Hepatocyte (in vitro differentiated cells): Measurements from ENCODE around the gene DYDC2. TPM values are rescaled to one million over a fixed set of nuclear protein-coding genes. Genes with fewer than 3 reads are reported as not detected.

ENCODE experiments used
- DNase-seq: peaks from one replicate; pipeline ENCODE4 v3.0.0-alpha.2; 2016; ENCODE audit warnings: low spot score
- H2AFZ ChIP-seq: fragments of 200-600 bp; sonication (generic); 2 replicates; pipeline ENCODE4 v1.6.0; 2016; ENCODE audit warnings: antibody characterized with exemption, mild to moderate bottlenecking
- H3K27ac ChIP-seq: fragments of 200-600 bp; sonication (generic); 2 replicates; pipeline ENCODE4 v1.5.1; 2016; ENCODE audit warnings: mild to moderate bottlenecking
- H3K27me3 ChIP-seq: fragments of 200-600 bp; sonication (generic); 2 replicates; pipeline ENCODE4 v1.6.1; 2016
- H3K36me3 ChIP-seq: fragments of 200-600 bp; sonication (generic); replicated peaks from 2 replicates; pipeline ENCODE4 v1.5.1; 2016; ENCODE audit warnings: low read depth; ENCODE audit not compliant: insufficient read depth
- H3K4me1 ChIP-seq: fragments of 200-600 bp; sonication (generic); 2 replicates; pipeline ENCODE4 v1.5.1; 2016; ENCODE audit warnings: mild to moderate bottlenecking, moderate library complexity; ENCODE audit not compliant: insufficient read depth
- H3K4me2 ChIP-seq: fragments of 200-600 bp; sonication (generic); 2 replicates; pipeline ENCODE4 v1.6.0; 2016
- H3K4me3 ChIP-seq: fragments of 200-600 bp; sonication (generic); 2 replicates; pipeline ENCODE4 v1.5.1; 2016; ENCODE audit warnings: mild to moderate bottlenecking
- H3K79me2 ChIP-seq: fragments of 200-600 bp; sonication (generic); 2 replicates; pipeline ENCODE4 v1.6.0; 2017; ENCODE audit warnings: mild to moderate bottlenecking
- H3K9me2 ChIP-seq: fragments of 200-600 bp; sonication (generic); replicated peaks from 2 replicates; pipeline ENCODE4 v1.6.0; 2017; ENCODE audit warnings: mild to moderate bottlenecking; ENCODE audit not compliant: insufficient read depth
- H3K9me3 ChIP-seq: fragments of 200-600 bp; sonication (generic); 2 replicates; pipeline ENCODE4 v1.5.1; 2016; ENCODE audit warnings: low read depth, mild to moderate bottlenecking
- H4K20me1 ChIP-seq: fragments of 200-600 bp; sonication (generic); 2 replicates; pipeline ENCODE4 v1.6.0; 2016; ENCODE audit warnings: mild to moderate bottlenecking; ENCODE audit not compliant: insufficient read depth, poor library complexity, severe bottlenecking
- CTCF ChIP-seq: fragments of 200-600 bp; sonication (generic); IDR thresholded peaks from 2 replicates; pipeline ENCODE4 v1.5.1; 2016; ENCODE audit warnings: antibody characterized with exemption, mild to moderate bottlenecking; ENCODE audit not compliant: poor library complexity
- EZH2 ChIP-seq: fragments of 200-600 bp; sonication (generic); IDR thresholded peaks from 2 replicates; pipeline ENCODE4 v1.6.1; 2016; ENCODE audit warnings: antibody characterized with exemption, mild to moderate bottlenecking, borderline replicate concordance
- EZH2phosphoT487 ChIP-seq: fragments of 200-600 bp; sonication (generic); IDR thresholded peaks from one replicate; pipeline ENCODE4 v1.6.1; 2018; ENCODE audit warnings: antibody characterized with exemption, mild to moderate bottlenecking, low read depth, moderate library complexity; ENCODE audit not compliant: unreplicated experiment, severe bottlenecking
- WGBS: methylation state at CpG from one replicate; pipeline ENCODE4 v1.1.6; 2016; ENCODE audit warnings: low lambda C conversion rate; ENCODE audit errors: missing lambda C conversion rate; 5-methylcytosine and 5-hydroxymethylcytosine counted together
- polyA plus RNA-seq: library from polyadenylated mRNA; unstranded; fragments of >200 nt; fragmentation: Nextera tagmentation; extraction: Ambion mirVana; gene quantifications from 2 replicates; pipeline ENCODE4 v1.2.1, GENCODE V29; 2016
- total RNA-seq: library from RNA; depleted of rRNA; stranded (reverse); fragments of >200 nt; gene quantifications from 2 replicates; pipeline ENCODE4 v1.2.3, GENCODE V29; 2014

Gene DYDC2
- total RNA-seq (0.56 and 0.80 TPM in 2 replicates), polyA plus RNA-seq (0.72 TPM in 1 of 2 replicates, not detected in the other)

- Histone ChIP-seq H3K4me1 (peaks cover 4% of the 10 kb centered on the region), H3K79me2 (no peaks in the 10 kb centered on the region), H3K9me3 (no peaks in the 10 kb centered on the region), H3K4me3 (peak within 1 kb of the TSS; percentile 32), H4K20me1 (no peaks in the 10 kb centered on the region), H3K27ac (no peak within 1 kb of the TSS), H3K9me2 (no peaks in the 10 kb centered on the region), H2AFZ (peak within 1 kb of the TSS; percentile 89), H3K4me2 (peak within 1 kb of the TSS; percentile 97), H3K36me3 (no peaks in the 10 kb centered on the region), H3K27me3 (peaks cover 4% of the 10 kb centered on the region)
- TF ChIP-seq EZH2phosphoT487 (no peak), CTCF (no peak), EZH2 (no peak)
- peak; percentile 81 for DNase-seq
- WGBS: 2% methylated on average over 42 of the region's 43 CpGs
These were observed at the start of gene DYDC2, which contains the start of gene DYDC1 for GRCh38 chr10:80356563-80356988. Gene DYDC2 (plus strand): TSS chr10:80356781. CDS start chr10:80362444, 5,663 bp downstream. Gene DYDC1 (minus strand): TSS chr10:80356755. CDS start chr10:80352601, 4,154 bp downstream.

DNA sequence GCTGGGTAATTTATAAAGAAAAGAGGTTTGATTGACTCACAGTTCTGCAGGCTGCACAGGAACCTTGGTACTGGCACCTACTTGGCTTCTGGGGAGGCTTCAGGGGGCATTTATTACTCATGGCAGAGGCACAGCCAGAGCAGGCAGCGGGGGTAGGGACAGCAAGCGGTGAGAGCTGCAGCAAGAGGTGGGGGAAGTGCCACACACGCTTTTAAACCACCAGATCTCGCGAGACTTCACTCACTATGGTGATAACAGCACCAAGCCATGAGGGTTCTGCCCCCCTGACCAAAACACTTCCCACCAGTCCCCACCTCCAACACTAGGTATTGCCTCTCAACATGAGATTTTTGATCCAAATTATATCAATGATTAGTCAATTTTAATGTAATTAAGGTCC is 43.1 kb upstream of the DYDC2 start:
- H4K20me1 ChIP-seq: no peaks in the 10 kb centered on the region
- H3K4me3 ChIP-seq: no peak overlapping the region
- H3K27ac ChIP-seq: no peak overlapping the region
- H3K9me2 ChIP-seq: no peaks in the 10 kb centered on the region
- H3K4me2 ChIP-seq: no peak overlapping the region
- H2AFZ ChIP-seq: no peak overlapping the region
- H3K4me1 ChIP-seq: no peaks in the 10 kb centered on the region
- no peak for DNase-seq
- no peaks in the 10 kb centered on the region for H3K9me3 ChIP-seq
- no peaks in the 10 kb centered on the region for H3K27me3 ChIP-seq
- TF ChIP-seq EZH2 (no peak), CTCF (no peak), EZH2phosphoT487 (no peak)
- H3K36me3 ChIP-seq: no peaks in the 10 kb centered on the region
- no peaks in the 10 kb centered on the region for H3K79me2 ChIP-seq
- 94% methylated on average over 5 of the region's 5 CpGs for WGBS

DNA sequence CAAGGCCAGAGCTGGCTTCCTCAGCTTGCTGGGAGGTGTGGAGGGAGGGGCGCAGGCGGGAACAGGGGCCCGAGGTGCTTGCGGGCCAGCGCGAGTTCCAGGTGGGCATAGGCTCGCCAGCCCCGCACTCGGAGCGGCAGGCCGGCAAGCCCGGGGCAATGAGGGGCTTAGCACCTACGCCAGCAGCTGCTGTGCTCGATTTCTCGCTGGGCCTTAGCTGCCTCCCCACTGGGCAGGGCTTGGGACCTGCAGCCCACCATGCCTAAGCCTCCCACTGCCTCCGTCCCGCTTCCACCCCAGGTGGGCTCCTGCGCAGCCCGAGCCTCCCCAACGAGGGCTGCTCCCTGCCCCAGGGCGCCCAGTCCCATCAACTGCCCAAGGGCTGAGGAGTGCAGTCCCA is 41.2 kb upstream of the DYDC2 start:
- no peak overlapping the region for H2AFZ ChIP-seq
- H3K79me2 ChIP-seq: no peaks in the 10 kb centered on the region
- no peak for DNase-seq
- H3K4me2 ChIP-seq: no peak overlapping the region
- no peak for TF ChIP-seq CTCF
- no peak for TF ChIP-seq EZH2phosphoT487
- TF ChIP-seq EZH2: no peak
- no peaks in the 10 kb centered on the region for H3K4me1 ChIP-seq
- no peaks in the 10 kb centered on the region for H3K9me2 ChIP-seq
- 97% methylated on average over 12 of the region's 21 CpGs for WGBS
- no peaks in the 10 kb centered on the region for H3K9me3 ChIP-seq
- H3K36me3 ChIP-seq: no peaks in the 10 kb centered on the region
- H3K27me3 ChIP-seq: no peaks in the 10 kb centered on the region
- H4K20me1 ChIP-seq: no peaks in the 10 kb centered on the region
- no peak overlapping the region for H3K27ac ChIP-seq
- H3K4me3 ChIP-seq: no peak overlapping the region

GRCh38 chr10:80318742-80319141 is 37.8 kb upstream of the DYDC2 start:
- Histone ChIP-seq H3K36me3 (no peaks in the 10 kb centered on the region), H3K9me3 (no peaks in the 10 kb centered on the region), H3K4me2 (no peak overlapping the region), H3K27ac (no peak overlapping the region), H4K20me1 (no peaks in the 10 kb centered on the region), H3K9me2 (no peaks in the 10 kb centered on the region), H2AFZ (no peak overlapping the region), H3K27me3 (no peaks in the 10 kb centered on the region), H3K79me2 (no peaks in the 10 kb centered on the region), H3K4me3 (no peak overlapping the region), H3K4me1 (no peaks in the 10 kb centered on the region)
- TF ChIP-seq EZH2phosphoT487: no peak
- TF ChIP-seq EZH2: no peak
- no peak for TF ChIP-seq CTCF
- no peak for DNase-seq
